MCF 10A (cell line): ENCODE measurements around the gene UFM1. TPM values are rescaled to one million over a fixed set of nuclear protein-coding genes. Genes with fewer than 3 reads are reported as not detected.
A peak's percentile ranks its signal among the peaks of the same experiment; 100 is the strongest.

Experiments used
- Bru-seq: library from RNA; stranded (reverse); fragments of 400-500 nt; gene quantifications from one replicate; lab custom pipeline; 2021; lab: Mats Ljungman, UMichigan
- BruChase-seq, 2 experiments: library from RNA; stranded (reverse); fragments of 400-500 nt; gene quantifications; one replicate each; lab custom pipeline; 2021; lab: Mats Ljungman, UMichigan
- BruUV-seq: library from RNA; stranded (reverse); fragments of 400-500 nt; replicated peaks from 2 replicates; lab custom pipeline; 2021; lab: Mats Ljungman, UMichigan
- CTCF ChIA-PET: fragments of 300-600 bp; sonication (Branson Sonifier 250); formaldehyde crosslinking; extraction: SDS; loops from one replicate; lab custom pipeline; 2021; ENCODE audit warnings: antibody characterized with exemption, inconsistent platforms; lab: Yijun Ruan, JAX
- POLR2A ChIA-PET: fragments of 300-600, 350-650 bp; sonication (Branson Sonifier 250); formaldehyde crosslinking; extraction: SDS; loops from one replicate; lab custom pipeline; 2020; ENCODE audit warnings: antibody characterized with exemption, inconsistent platforms; lab: Yijun Ruan, JAX
- DNase-seq: peaks from one replicate; pipeline ENCODE4 v3.0.0-alpha.2; 2018; ENCODE audit not compliant: unreplicated experiment
- H3K27ac Mint-ChIP-seq: one replicate; pipeline ENCODE4 v1.8.0; 2022; ENCODE audit warnings: mild to moderate bottlenecking, low read depth, mixed read lengths; ENCODE audit not compliant: unreplicated experiment
- H3K27me3 Mint-ChIP-seq: one replicate; pipeline ENCODE4 v1.8.0; 2022; ENCODE audit warnings: mixed read lengths; ENCODE audit not compliant: insufficient read depth, unreplicated experiment
- H3K36me3 Mint-ChIP-seq: one replicate; pipeline ENCODE4 v1.8.0; 2022; ENCODE audit warnings: mild to moderate bottlenecking, moderate library complexity, mixed read lengths; ENCODE audit not compliant: insufficient read depth, unreplicated experiment
- H3K4me1 Mint-ChIP-seq: one replicate; pipeline ENCODE4 v1.8.0; 2022; ENCODE audit warnings: mixed read lengths; ENCODE audit not compliant: insufficient read depth, unreplicated experiment
- H3K4me3 Mint-ChIP-seq: one replicate; pipeline ENCODE4 v1.8.0; 2022; ENCODE audit warnings: mild to moderate bottlenecking, moderate library complexity, mixed read lengths; ENCODE audit not compliant: unreplicated experiment
- H3K9me3 Mint-ChIP-seq: one replicate; pipeline ENCODE4 v1.8.0; 2022; ENCODE audit warnings: mixed read lengths; ENCODE audit not compliant: unreplicated experiment
- CTCF ChIP-seq: fragments of 200-600 bp; IDR thresholded peaks from one replicate; pipeline ENCODE4 v1.8.0; 2022; ENCODE audit warnings: antibody characterized with exemption, mild to moderate bottlenecking; ENCODE audit not compliant: unreplicated experiment
- intact Hi-C: fragments of 100-400 bp; cut with micrococcal nuclease; formaldehyde crosslinking; loops from 2 replicates; pipeline ENCODE4 v1.14.1; 2022
- long read RNA-seq: library from polyadenylated mRNA; stranded (forward); transcript quantifications from one replicate; pipeline ENCODE4 v2.0.0, GENCODE V29; 2022
- total RNA-seq: library from RNA; stranded (reverse); gene quantifications from 2 replicates; pipeline ENCODE4 v1.2.3, GENCODE V29; 2022

UFM1 gene
- total RNA-seq (129 and 173 TPM in 2 replicates), Bru-seq, nascent RNA (percentile 99 among the genes with signal in this experiment), BruChase-seq, experiment 1, labeled RNA remaining after a 6-hour chase (percentile 99 among the genes with signal in this experiment), BruChase-seq, experiment 2, labeled RNA remaining after a 2-hour chase (percentile 99 among the genes with signal in this experiment)
- long read RNA-seq, transcript UFM1-202 (6 exons, 846 nt): minor isoform, 5 of 871 reads
- long read RNA-seq, transcript UFM1-201 (6 exons, 3,138 nt): major isoform, 572 of 871 reads
- long read RNA-seq, transcript UFM1-205 (3 exons, 777 nt): minor isoform, 5 of 871 reads
- long read RNA-seq, partial matches to known transcripts: 32 of 871 reads
- long read RNA-seq, other reads (novel, unspliced or antisense): 255 of 871 reads

GRCh38 chr13:38349390-38350113, at the start of gene UFM1:
Gene UFM1, plus strand, starts transcription at chr13:38349851. Its CDS starts 69 bp downstream, at chr13:38349920.
- no peak for TF ChIP-seq CTCF
- no peaks in the 10 kb centered on the region for H3K9me3 Mint-ChIP-seq
- ChIA-PET CTCF (interaction anchor here (0.6 to 1.6 kb wide), 8 partner anchors 28 to 1319 kb away, joined by 3 to 4 read pairs (median 3); no protein-coding TSS in a partner anchor), POLR2A (interaction anchor here (0.5 to 3.1 kb wide), 38 partner anchors 9 to 735 kb away, joined by 3 to 26 read pairs (median 4); partner anchors contain the start of gene PROSER1)
- H3K4me3 Mint-ChIP-seq: peak within 1 kb of the TSS; percentile 94
- peak within 1 kb of the TSS; percentile 99 for H3K27ac Mint-ChIP-seq
- no TSS peak for BruUV-seq
- intact Hi-C loops: loop anchor here (5.0 to 10.0 kb wide), 4 partner anchors 68 to 477 kb away; no protein-coding TSS in a partner anchor
- no peaks in the 10 kb centered on the region for H3K27me3 Mint-ChIP-seq
- peak; percentile 95 for DNase-seq
- H3K4me1 Mint-ChIP-seq: peaks cover 35% of the 10 kb centered on the region
- peaks cover 38% of the 10 kb centered on the region for H3K36me3 Mint-ChIP-seq

- intact Hi-C loops: no loop called here
- no peak overlapping the region for H3K4me3 Mint-ChIP-seq
- peaks cover 3% of the 10 kb centered on the region for H3K36me3 Mint-ChIP-seq
- H3K9me3 Mint-ChIP-seq: peaks cover 7% of the 10 kb centered on the region
- ChIA-PET POLR2A (no interaction called here), CTCF (no interaction called here)
- BruUV-seq: no TSS peak
- no peaks in the 10 kb centered on the region for H3K4me1 Mint-ChIP-seq
- H3K27ac Mint-ChIP-seq: no peak overlapping the region
- H3K27me3 Mint-ChIP-seq: no peaks in the 10 kb centered on the region
- no peak for TF ChIP-seq CTCF
- no peak for DNase-seq
These were observed 48.4 kb upstream of the UFM1 start for GRCh38 chr13:38301236-38301635.

GRCh38 chr13:38303816-38304320, 45.8 kb upstream of the UFM1 start:
- Mint-ChIP-seq H3K4me1 (peaks cover 4% of the 10 kb centered on the region), H3K27me3 (no peaks in the 10 kb centered on the region), H3K36me3 (no peaks in the 10 kb centered on the region), H3K27ac (no peak overlapping the region), H3K9me3 (peaks cover 7% of the 10 kb centered on the region), H3K4me3 (no peak overlapping the region)
- intact Hi-C loops: no loop called here
- BruUV-seq: no TSS peak
- CTCF ChIA-PET: no interaction called here
- POLR2A ChIA-PET: no interaction called here
- TF ChIP-seq CTCF: no peak
- DNase-seq: no peak
